NT2/D1 (cell line): ENCODE results near the gene ADAMTS19.

ENCODE experiments used
- SUZ12 ChIP-seq: IDR thresholded peaks from 2 replicates; pipeline ENCODE4 v1.6.1; 2011; ENCODE audit not compliant: insufficient read length, insufficient read depth; ENCODE audit errors: extremely low read depth
- YY1 ChIP-seq: IDR thresholded peaks from 2 replicates; pipeline ENCODE4 v1.6.1; 2011; ENCODE audit not compliant: insufficient read length, insufficient read depth

DNA sequence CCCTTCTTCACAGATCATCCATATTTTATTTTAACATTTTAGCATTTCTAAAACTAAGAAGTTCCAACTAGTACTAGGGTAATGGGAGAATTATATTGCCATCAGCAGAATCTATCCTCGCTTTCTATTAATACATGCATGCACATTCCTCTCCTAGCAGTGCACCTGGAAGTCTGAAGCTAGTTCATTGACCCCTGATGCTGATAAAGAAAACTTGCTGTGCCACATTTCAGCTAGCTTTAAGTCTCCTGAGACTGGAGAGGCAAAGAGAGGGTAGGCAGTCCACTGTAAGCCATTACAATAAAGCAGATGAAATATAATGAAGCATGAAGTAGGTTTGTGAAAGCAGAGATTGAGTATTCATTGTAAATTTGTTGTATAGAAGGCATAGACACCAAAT lies 303.6 kb downstream of the ADAMTS19 start:
- TF ChIP-seq YY1: no peak
- no peak for TF ChIP-seq SUZ12
